ENCODE data around the gene GLT1D1. TPM values are rescaled to one million over a fixed set of nuclear protein-coding genes. Genes with fewer than 3 reads are reported as not detected.
"Not testable (repeated sequence)": the region's sequence is repeated elsewhere in the genome, so short reads cannot be mapped to it uniquely, and the experiment has no call there.

GLT1D1 gene
- total RNA-seq, 1 donor from 2014 or later, result 5.4 TPM

DNA sequence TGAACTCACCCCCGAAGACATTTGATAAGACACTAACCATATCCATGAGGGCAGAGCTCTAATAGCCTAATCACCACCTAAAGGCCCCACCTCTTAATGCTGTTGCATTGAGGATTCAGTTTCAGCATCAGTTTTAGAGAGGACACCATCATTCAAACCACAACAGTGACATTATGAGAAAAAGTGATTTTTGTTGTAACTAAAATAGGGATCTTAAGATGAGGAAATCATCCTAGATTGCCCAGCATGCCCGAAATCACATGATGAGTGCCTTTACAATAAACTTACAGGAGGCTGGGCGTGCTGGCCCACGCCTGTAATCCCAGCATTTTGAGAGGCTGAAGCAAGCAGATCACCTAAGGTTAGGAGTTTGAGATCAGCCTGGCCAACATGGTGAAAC is 9.7 kb upstream of the GLT1D1 start:
- H4K20me1 ChIP-seq (ENCODE audit: low read depth), result no peaks in the 10 kb centered on the region
- no peak overlapping the region for H3K4me2 ChIP-seq
- no peaks in the 10 kb centered on the region for H3K79me2 ChIP-seq (ENCODE audit: low read depth)
- no peaks in the 10 kb centered on the region for H3K9me3 ChIP-seq (ENCODE audit: low read depth)
- no peak overlapping the region for H3K9ac ChIP-seq
- H3K36me3 Mint-ChIP-seq, result peaks cover 2% of the 10 kb centered on the region
- H3K4me1 ChIP-seq, result peaks cover 7% of the 10 kb centered on the region
- TF ChIP-seq CTCF (IDR thresholded peaks at IDR 0.05) (no peak), EZH2phosphoT487 (IDR thresholded peaks at IDR 0.05) (no peak), EZH2 (IDR thresholded peaks at IDR 0.05) (no peak)
- H3K4me1 Mint-ChIP-seq, result no peaks in the 10 kb centered on the region
- DNase-seq (ENCODE audit: low spot score), result no peak
- no peak overlapping the region for H3K27ac ChIP-seq
- no peak overlapping the region for H3K27ac Mint-ChIP-seq
- peaks cover 5% of the 10 kb centered on the region for H3K27me3 Mint-ChIP-seq (ENCODE audit: insufficient read depth, low read depth)
- no peak overlapping the region for H2AFZ ChIP-seq (replicated peaks)
- H3K4me3 Mint-ChIP-seq, result no peak overlapping the region
- no peaks in the 10 kb centered on the region for H3K36me3 ChIP-seq
- no peaks in the 10 kb centered on the region for H3F3A ChIP-seq (ENCODE audit: low read depth)
- no peaks in the 10 kb centered on the region for H3K27me3 ChIP-seq
- H3K9me3 Mint-ChIP-seq, result peaks cover 7% of the 10 kb centered on the region
- no peak overlapping the region for H3K4me3 ChIP-seq

- H3K9me3 ChIP-seq (ENCODE audit: low read depth), result no peaks in the 10 kb centered on the region
- H3K27ac ChIP-seq, result no peak overlapping the region
- H3K27me3 Mint-ChIP-seq (ENCODE audit: insufficient read depth, low read depth), result peaks cover 5% of the 10 kb centered on the region
- no peak overlapping the region for H3K27ac Mint-ChIP-seq
- peaks cover 2% of the 10 kb centered on the region for H3K36me3 Mint-ChIP-seq
- no peaks in the 10 kb centered on the region for H3K79me2 ChIP-seq (ENCODE audit: low read depth)
- DNase-seq (ENCODE audit: low spot score), result peak; percentile 59
- no peaks in the 10 kb centered on the region for H3K4me1 Mint-ChIP-seq
- TF ChIP-seq CTCF (IDR thresholded peaks at IDR 0.05) (peak; percentile 48), EZH2phosphoT487 (IDR thresholded peaks at IDR 0.05) (no peak)
- no peak overlapping the region for H2AFZ ChIP-seq (replicated peaks)
- H3K9me3 Mint-ChIP-seq, result peaks cover 7% of the 10 kb centered on the region
- no peak overlapping the region for H3K9ac ChIP-seq
- peaks cover 7% of the 10 kb centered on the region for H3K4me1 ChIP-seq
- H3K4me3 ChIP-seq, result no peak overlapping the region
- H3K4me2 ChIP-seq, result no peak overlapping the region
- H4K20me1 ChIP-seq (ENCODE audit: low read depth), result no peaks in the 10 kb centered on the region
- no peak overlapping the region for H3K4me3 Mint-ChIP-seq
- no peaks in the 10 kb centered on the region for H3K36me3 ChIP-seq
- no peaks in the 10 kb centered on the region for H3F3A ChIP-seq (ENCODE audit: low read depth)
- no peaks in the 10 kb centered on the region for H3K27me3 ChIP-seq
Measured at GRCh38 chr12:128844031-128844635, 9.1 kb upstream of the GLT1D1 start.

- H3K9ac ChIP-seq; H3K79me2 ChIP-seq (ENCODE audit: low read depth); H3K4me3 Mint-ChIP-seq; H3K36me3 ChIP-seq; H3K9me3 ChIP-seq (ENCODE audit: low read depth); H3K4me3 ChIP-seq; H3K36me3 Mint-ChIP-seq; H3F3A ChIP-seq (ENCODE audit: low read depth); H3K27ac ChIP-seq; H2AFZ ChIP-seq (replicated peaks); H3K4me2 ChIP-seq; H3K27me3 Mint-ChIP-seq (ENCODE audit: insufficient read depth, low read depth); H3K27me3 ChIP-seq; H3K9me3 Mint-ChIP-seq; H3K4me1 ChIP-seq; H3K27ac Mint-ChIP-seq; H4K20me1 ChIP-seq (ENCODE audit: low read depth); DNase-seq (ENCODE audit: low spot score); H3K4me1 Mint-ChIP-seq: not testable (repeated sequence)
Measured at GRCh38 chr12:128846671-128847070, 6.6 kb upstream of the GLT1D1 start.

GRCh38 chr12:128848371-128848770 is 4.9 kb upstream of the GLT1D1 start:
- H3K9me3 Mint-ChIP-seq, result peaks cover 5% of the 10 kb centered on the region

GRCh38 chr12:128849806-128850205 is 3.5 kb upstream of the GLT1D1 start:
- not testable (repeated sequence) for H3K27ac Mint-ChIP-seq; H2AFZ ChIP-seq (replicated peaks); H3K9ac ChIP-seq; H3K4me1 Mint-ChIP-seq; H3K4me3 Mint-ChIP-seq; H3K36me3 ChIP-seq; H3K79me2 ChIP-seq (ENCODE audit: low read depth); H3K27ac ChIP-seq; DNase-seq (ENCODE audit: low spot score); H3K9me3 ChIP-seq (ENCODE audit: low read depth); H3K4me3 ChIP-seq; H4K20me1 ChIP-seq (ENCODE audit: low read depth); H3K36me3 Mint-ChIP-seq; H3K4me2 ChIP-seq; H3K9me3 Mint-ChIP-seq; H3K4me1 ChIP-seq
- peaks cover 18% of the 10 kb centered on the region for H3K27me3 Mint-ChIP-seq (ENCODE audit: insufficient read depth, low read depth)
- peaks cover 25% of the 10 kb centered on the region for H3K27me3 ChIP-seq
- H3F3A ChIP-seq (ENCODE audit: low read depth), result peaks cover 22% of the 10 kb centered on the region

More at GRCh38 chr12:128848371-128848770, 4.9 kb upstream of the GLT1D1 start:
- no peak for DNase-seq (ENCODE audit: low spot score)
- TF ChIP-seq CTCF (IDR thresholded peaks at IDR 0.05), result no peak
- no peak for TF ChIP-seq EZH2phosphoT487 (IDR thresholded peaks at IDR 0.05)
- no peak for TF ChIP-seq EZH2 (IDR thresholded peaks at IDR 0.05)
- Histone ChIP-seq H3K9me3 (ENCODE audit: low read depth) (no peaks in the 10 kb centered on the region), H3K4me2 (no peak overlapping the region), H3K79me2 (ENCODE audit: low read depth) (no peaks in the 10 kb centered on the region), H3K4me1 (no peaks in the 10 kb centered on the region), H3K9ac (no peak overlapping the region), H3K27ac (no peak overlapping the region), H4K20me1 (ENCODE audit: low read depth) (no peaks in the 10 kb centered on the region), H3K36me3 (no peaks in the 10 kb centered on the region), H3K4me3 (no peak overlapping the region), H2AFZ (replicated peaks) (no peak overlapping the region), H3F3A (ENCODE audit: low read depth) (peaks cover 12% of the 10 kb centered on the region), H3K27me3 (peaks cover 20% of the 10 kb centered on the region)
- Mint-ChIP-seq H3K36me3 (no peaks in the 10 kb centered on the region), H3K4me1 (no peaks in the 10 kb centered on the region), H3K4me3 (no peak overlapping the region), H3K27me3 (ENCODE audit: insufficient read depth, low read depth) (peaks cover 14% of the 10 kb centered on the region), H3K27ac (no peak overlapping the region)
